ENCODE measurements around the gene SALL2.

Gene SALL2

DNA sequence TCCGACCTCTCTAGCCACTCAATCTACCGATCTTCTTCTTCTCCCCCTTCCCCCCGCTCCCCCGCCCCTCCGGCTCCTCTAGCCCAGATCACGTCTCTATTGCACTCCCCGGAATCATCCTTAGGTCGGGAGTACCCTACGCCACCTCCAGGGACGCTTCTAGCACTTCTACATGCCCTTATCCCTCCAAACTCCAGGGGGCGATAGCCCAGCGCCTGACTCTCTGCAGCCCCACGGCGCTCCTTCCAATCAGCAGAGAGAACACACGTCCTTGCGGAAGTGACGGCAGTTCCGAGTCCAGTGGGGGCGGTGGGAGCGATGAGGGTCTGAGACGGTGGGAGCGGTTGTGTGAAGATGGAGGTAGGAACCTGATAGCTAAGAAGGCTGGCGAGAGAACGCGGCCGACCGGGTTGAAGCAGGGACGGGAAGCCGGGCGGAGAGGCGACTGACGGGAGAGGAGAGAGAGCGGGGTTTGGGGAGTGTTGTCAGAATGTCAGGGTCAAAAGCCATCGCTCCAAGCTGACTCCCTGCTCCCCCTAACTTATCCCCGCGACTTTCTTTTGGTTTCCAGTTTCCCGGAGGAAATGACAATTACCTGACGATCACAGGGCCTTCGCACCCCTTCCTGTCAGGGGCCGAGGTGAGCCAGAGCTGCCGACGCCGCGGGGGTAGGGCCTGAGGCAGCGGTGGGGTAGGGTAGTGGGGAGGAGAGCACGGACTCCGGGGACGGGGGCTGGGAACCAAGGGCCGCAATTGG, 49.0 kb downstream of the SALL2 start, which contains the start of the genes RAB2B and TOX4:
Gene RAB2B (minus strand): TSS at position 35 of the 757 bp plus-strand sequence. CDS start 87 bp downstream, outside the sequence.
Gene TOX4 (plus strand): TSS at position 271 of the 757 bp plus-strand sequence. CDS start 84 bp downstream, at position 355.
- DNase-seq: peak; percentile 99

DNA sequence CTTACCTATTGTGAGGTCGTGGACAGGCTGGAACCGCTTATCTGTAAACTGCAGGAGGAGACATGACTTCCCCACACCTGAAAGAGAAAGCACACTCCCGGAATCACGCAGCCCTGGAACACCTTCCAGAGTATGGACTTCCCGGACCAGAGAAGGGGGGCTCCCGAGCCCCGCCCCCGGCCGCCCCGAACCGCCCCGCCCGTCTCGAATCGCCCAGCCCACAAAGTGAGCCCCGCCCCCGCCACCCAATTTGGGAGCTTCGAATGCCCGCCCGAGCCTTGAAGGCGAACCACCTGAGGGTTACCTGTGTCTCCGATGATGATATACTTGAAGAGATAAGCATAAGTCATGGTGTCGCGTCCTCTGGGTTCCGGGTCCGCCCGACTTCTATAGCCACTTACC, 49.6 kb downstream of the SALL2 start:
- DNase-seq: no peak

GRCh38 chr14:21475767-21476522, 50.2 kb downstream of the SALL2 start:
- DNase-seq: no peak
